Astrocyte (in vitro differentiated cells and primary cell): ENCODE measurements around the gene CNFN. TPM values are rescaled to one million over a fixed set of nuclear protein-coding genes. Genes with fewer than 3 reads are reported as not detected.

ENCODE experiments used
- DNase-seq: peaks from one replicate; pipeline ENCODE4 v3.0.0-alpha.2; 2010; ENCODE audit warnings: low read depth
- FAIRE-seq: peaks from 2 replicates; lab custom pipeline; 2011; peaks lifted over from hg19 to GRCh38; lab: Jason Lieb, UNC
- H2AFZ ChIP-seq: 2 replicates; pipeline ENCODE4 v1.6.0; 2012; ENCODE audit warnings: low read depth, low read length, inconsistent platforms
- H3K27ac ChIP-seq: 2 replicates; pipeline ENCODE4 v1.5.1; 2011; ENCODE audit warnings: low read depth, low read length, inconsistent platforms
- H3K27me3 ChIP-seq: 2 replicates; pipeline ENCODE4 v1.6.0; 2011; ENCODE audit warnings: low read length, inconsistent platforms; ENCODE audit not compliant: insufficient read depth
- H3K36me3 ChIP-seq: 2 replicates; pipeline ENCODE4 v1.5.1; 2011; ENCODE audit warnings: low read length, inconsistent platforms; ENCODE audit not compliant: insufficient read depth
- H3K4me1 ChIP-seq: 2 replicates; pipeline ENCODE4 v1.5.1; 2011; ENCODE audit warnings: low read length, inconsistent platforms; ENCODE audit not compliant: insufficient read depth
- H3K4me2 ChIP-seq: 2 replicates; pipeline ENCODE4 v1.6.0; 2012; ENCODE audit warnings: low read length, inconsistent platforms
- H3K4me3 ChIP-seq: 2 replicates; pipeline ENCODE4 v1.5.1; 2011; ENCODE audit warnings: low read depth, mild to moderate bottlenecking, low read length, inconsistent platforms; ENCODE audit not compliant: insufficient read depth
- H3K79me2 ChIP-seq: 2 replicates; pipeline ENCODE4 v1.6.0; 2012; ENCODE audit warnings: mild to moderate bottlenecking, low read length, inconsistent platforms; ENCODE audit not compliant: insufficient read depth
- H3K9ac ChIP-seq: 2 replicates; pipeline ENCODE4 v1.6.0; 2012; ENCODE audit warnings: mild to moderate bottlenecking, low read length, inconsistent platforms
- H3K9me3 ChIP-seq: 2 replicates; pipeline ENCODE4 v1.5.1; 2012; ENCODE audit warnings: low read depth, mild to moderate bottlenecking, low read length, inconsistent platforms; ENCODE audit not compliant: insufficient read depth
- H4K20me1 ChIP-seq: 2 replicates; pipeline ENCODE4 v1.6.0; 2012; ENCODE audit warnings: low read length, inconsistent platforms; ENCODE audit not compliant: insufficient read depth
- H3K27ac Mint-ChIP-seq: one replicate; pipeline ENCODE4 v1.8.0; 2021; ENCODE audit warnings: mild to moderate bottlenecking, mixed read lengths; ENCODE audit not compliant: unreplicated experiment
- H3K27me3 Mint-ChIP-seq: one replicate; pipeline ENCODE4 v1.8.0; 2021; ENCODE audit warnings: low read depth, mixed read lengths; ENCODE audit not compliant: unreplicated experiment
- H3K36me3 Mint-ChIP-seq: one replicate; pipeline ENCODE4 v1.8.0; 2021; ENCODE audit warnings: low read depth, mixed read lengths; ENCODE audit not compliant: unreplicated experiment
- H3K4me1 Mint-ChIP-seq: one replicate; pipeline ENCODE4 v1.8.0; 2021; ENCODE audit warnings: low read depth, mixed read lengths; ENCODE audit not compliant: unreplicated experiment
- H3K4me3 Mint-ChIP-seq: one replicate; pipeline ENCODE4 v1.8.0; 2021; ENCODE audit warnings: mild to moderate bottlenecking, moderate library complexity, mixed read lengths; ENCODE audit not compliant: unreplicated experiment
- H3K9me3 Mint-ChIP-seq: one replicate; pipeline ENCODE4 v1.8.0; 2021; ENCODE audit warnings: mild to moderate bottlenecking, mixed read lengths; ENCODE audit not compliant: unreplicated experiment
- CTCF ChIP-seq: IDR thresholded peaks from 2 replicates; pipeline ENCODE4 v1.5.1; 2011; ENCODE audit warnings: low read depth, mild to moderate bottlenecking, inconsistent platforms, low read length, moderate library complexity; ENCODE audit not compliant: insufficient read depth
- EZH2 ChIP-seq: IDR thresholded peaks from 2 replicates; pipeline ENCODE4 v1.6.1; 2012; ENCODE audit warnings: mild to moderate bottlenecking, low read length, inconsistent platforms; ENCODE audit not compliant: insufficient read depth
- total RNA-seq: library from RNA; stranded (reverse); gene quantifications from 2 replicates; pipeline ENCODE4 v1.2.1, GENCODE V29; 2021

The CNFN gene
- total RNA-seq, 1 donor from 2014 or later = 0.61 TPM

- Histone ChIP-seq H3K36me3 (no peaks in the 10 kb centered on the region), H3K9me3 (peaks cover 6% of the 10 kb centered on the region), H3K27me3 (no peaks in the 10 kb centered on the region), H3K4me2 (peak overlapping the region; percentile 87), H2AFZ (peak overlapping the region; percentile 95), H3K4me1 (peaks cover 10% of the 10 kb centered on the region), H3K27ac (no peak overlapping the region), H3K9ac (peak overlapping the region; percentile 63), H3K79me2 (no peaks in the 10 kb centered on the region), H3K4me3 (peak overlapping the region; percentile 68), H4K20me1 (no peaks in the 10 kb centered on the region)
- FAIRE-seq (no peak), DNase-seq (no peak)
- peaks cover 3% of the 10 kb centered on the region for H3K36me3 Mint-ChIP-seq
- H3K4me1 Mint-ChIP-seq = peaks cover 3% of the 10 kb centered on the region
- H3K9me3 Mint-ChIP-seq = no peaks in the 10 kb centered on the region
- no peak overlapping the region for H3K27ac Mint-ChIP-seq
- TF ChIP-seq EZH2 = no peak
- no peak for TF ChIP-seq CTCF
- H3K4me3 Mint-ChIP-seq = peak overlapping the region; percentile 89
- H3K27me3 Mint-ChIP-seq = peaks cover 24% of the 10 kb centered on the region
These were observed 32.9 kb upstream of the CNFN start for GRCh38 chr19:42422901-42423461.

GRCh38 chr19:42422092-42422900 is 32.2 kb upstream of the CNFN start:
- DNase-seq (no peak), FAIRE-seq (no peak)
- H3K27ac Mint-ChIP-seq = no peak overlapping the region
- H3K36me3 ChIP-seq = no peaks in the 10 kb centered on the region
- peak overlapping the region; percentile 89 for H3K4me3 Mint-ChIP-seq
- peaks cover 3% of the 10 kb centered on the region for H3K36me3 Mint-ChIP-seq
- H3K27me3 ChIP-seq = no peaks in the 10 kb centered on the region
- peaks cover 10% of the 10 kb centered on the region for H3K4me1 ChIP-seq
- peak overlapping the region; percentile 68 for H3K4me3 ChIP-seq
- peaks cover 24% of the 10 kb centered on the region for H3K27me3 Mint-ChIP-seq
- no peak overlapping the region for H3K27ac ChIP-seq
- H3K9ac ChIP-seq = peak overlapping the region; percentile 63
- H3K79me2 ChIP-seq = no peaks in the 10 kb centered on the region
- peaks cover 6% of the 10 kb centered on the region for H3K9me3 ChIP-seq
- no peaks in the 10 kb centered on the region for H3K9me3 Mint-ChIP-seq
- H2AFZ ChIP-seq = peak overlapping the region; percentile 95
- peaks cover 3% of the 10 kb centered on the region for H3K4me1 Mint-ChIP-seq
- TF ChIP-seq CTCF (no peak), EZH2 (no peak)
- no peaks in the 10 kb centered on the region for H4K20me1 ChIP-seq
- peak overlapping the region; percentile 87 for H3K4me2 ChIP-seq

- no peak overlapping the region for H3K27ac ChIP-seq
- Mint-ChIP-seq H3K27ac (no peak overlapping the region), H3K36me3 (peaks cover 3% of the 10 kb centered on the region), H3K4me3 (peak overlapping the region; percentile 62), H3K9me3 (no peaks in the 10 kb centered on the region), H3K4me1 (peaks cover 3% of the 10 kb centered on the region), H3K27me3 (peaks cover 24% of the 10 kb centered on the region)
- H3K9ac ChIP-seq = no peak overlapping the region
- TF ChIP-seq CTCF (no peak), EZH2 (no peak)
- H3K9me3 ChIP-seq = peaks cover 6% of the 10 kb centered on the region
- no peaks in the 10 kb centered on the region for H3K36me3 ChIP-seq
- H3K4me3 ChIP-seq = no peak overlapping the region
- no peaks in the 10 kb centered on the region for H4K20me1 ChIP-seq
- H3K27me3 ChIP-seq = no peaks in the 10 kb centered on the region
- H3K79me2 ChIP-seq = no peaks in the 10 kb centered on the region
- H3K4me1 ChIP-seq = peaks cover 10% of the 10 kb centered on the region
- DNase-seq = no peak
- no peak overlapping the region for H2AFZ ChIP-seq
- FAIRE-seq = no peak
- no peak overlapping the region for H3K4me2 ChIP-seq
These were observed 31.5 kb upstream of the CNFN start for GRCh38 chr19:42421591-42422031.
